Osteocyte (in vitro differentiated cells): ENCODE results near the gene RDM1. TPM values are rescaled to one million over a fixed set of nuclear protein-coding genes. Genes with fewer than 3 reads are reported as not detected.

Experiments
- DNase-seq: peaks from one replicate; pipeline ENCODE4 v3.0.0; 2021; ENCODE audit warnings: mixed read lengths; ENCODE audit not compliant: unreplicated experiment; ENCODE audit errors: extremely low spot score
- H3K27ac Mint-ChIP-seq: one replicate; pipeline ENCODE4 v1.8.0; 2021; ENCODE audit warnings: mild to moderate bottlenecking, mixed read lengths; ENCODE audit not compliant: unreplicated experiment
- H3K27me3 Mint-ChIP-seq: one replicate; pipeline ENCODE4 v1.8.0; 2021; ENCODE audit warnings: mixed read lengths; ENCODE audit not compliant: unreplicated experiment
- H3K36me3 Mint-ChIP-seq: one replicate; pipeline ENCODE4 v1.8.0; 2021; ENCODE audit warnings: mixed read lengths; ENCODE audit not compliant: unreplicated experiment
- H3K4me1 Mint-ChIP-seq: one replicate; pipeline ENCODE4 v1.8.0; 2021; ENCODE audit warnings: mixed read lengths; ENCODE audit not compliant: unreplicated experiment
- H3K4me3 Mint-ChIP-seq: one replicate; pipeline ENCODE4 v1.8.0; 2021; ENCODE audit warnings: mild to moderate bottlenecking, moderate library complexity, mixed read lengths; ENCODE audit not compliant: unreplicated experiment
- H3K9me3 Mint-ChIP-seq: one replicate; pipeline ENCODE4 v1.8.0; 2021; ENCODE audit warnings: mixed read lengths; ENCODE audit not compliant: unreplicated experiment
- total RNA-seq: library from RNA; stranded (reverse); gene quantifications from 2 replicates; pipeline ENCODE4 v1.2.1, GENCODE V29; 2021
- TF ChIP-seq, protein P1 (sequence below): fragments of 200-600 bp; sonication (generic); IDR thresholded peaks from 2 replicates; pipeline ENCODE4 v1.5.0; 2021; ENCODE audit warnings: antibody characterized with exemption, mild to moderate bottlenecking, moderate library complexity

RDM1 gene
- total RNA-seq, 1 donor from 2014 or later, result 0.35 TPM

DNA sequence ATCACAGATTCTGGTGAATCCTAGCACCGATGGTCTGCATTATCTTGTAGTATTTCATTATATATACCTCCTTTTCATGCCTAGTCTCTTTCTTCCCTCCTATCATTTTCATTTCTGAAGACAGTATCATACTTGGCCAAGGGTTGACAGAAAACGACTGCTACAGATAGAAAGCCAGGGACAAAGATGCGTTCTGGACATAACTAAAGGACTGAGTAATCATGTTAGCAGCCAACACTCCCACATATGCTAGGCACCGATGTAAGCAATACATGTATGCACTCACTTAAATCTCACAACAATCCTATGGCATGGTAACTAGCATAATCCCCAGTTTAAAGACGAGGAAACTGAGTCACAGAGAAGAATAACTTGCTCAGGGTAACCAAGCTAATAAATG is 22.9 kb downstream of the RDM1 start:
- TF ChIP-seq, protein P1, sequence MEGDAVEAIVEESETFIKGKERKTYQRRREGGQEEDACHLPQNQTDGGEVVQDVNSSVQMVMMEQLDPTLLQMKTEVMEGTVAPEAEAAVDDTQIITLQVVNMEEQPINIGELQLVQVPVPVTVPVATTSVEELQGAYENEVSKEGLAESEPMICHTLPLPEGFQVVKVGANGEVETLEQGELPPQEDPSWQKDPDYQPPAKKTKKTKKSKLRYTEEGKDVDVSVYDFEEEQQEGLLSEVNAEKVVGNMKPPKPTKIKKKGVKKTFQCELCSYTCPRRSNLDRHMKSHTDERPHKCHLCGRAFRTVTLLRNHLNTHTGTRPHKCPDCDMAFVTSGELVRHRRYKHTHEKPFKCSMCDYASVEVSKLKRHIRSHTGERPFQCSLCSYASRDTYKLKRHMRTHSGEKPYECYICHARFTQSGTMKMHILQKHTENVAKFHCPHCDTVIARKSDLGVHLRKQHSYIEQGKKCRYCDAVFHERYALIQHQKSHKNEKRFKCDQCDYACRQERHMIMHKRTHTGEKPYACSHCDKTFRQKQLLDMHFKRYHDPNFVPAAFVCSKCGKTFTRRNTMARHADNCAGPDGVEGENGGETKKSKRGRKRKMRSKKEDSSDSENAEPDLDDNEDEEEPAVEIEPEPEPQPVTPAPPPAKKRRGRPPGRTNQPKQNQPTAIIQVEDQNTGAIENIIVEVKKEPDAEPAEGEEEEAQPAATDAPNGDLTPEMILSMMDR, result no peak
- no peak overlapping the region for H3K27ac Mint-ChIP-seq
- DNase-seq, result no peak
- peaks cover 27% of the 10 kb centered on the region for H3K27me3 Mint-ChIP-seq
- no peaks in the 10 kb centered on the region for H3K4me1 Mint-ChIP-seq
- H3K9me3 Mint-ChIP-seq, result no peaks in the 10 kb centered on the region
- no peaks in the 10 kb centered on the region for H3K36me3 Mint-ChIP-seq
- no peak overlapping the region for H3K4me3 Mint-ChIP-seq

DNA sequence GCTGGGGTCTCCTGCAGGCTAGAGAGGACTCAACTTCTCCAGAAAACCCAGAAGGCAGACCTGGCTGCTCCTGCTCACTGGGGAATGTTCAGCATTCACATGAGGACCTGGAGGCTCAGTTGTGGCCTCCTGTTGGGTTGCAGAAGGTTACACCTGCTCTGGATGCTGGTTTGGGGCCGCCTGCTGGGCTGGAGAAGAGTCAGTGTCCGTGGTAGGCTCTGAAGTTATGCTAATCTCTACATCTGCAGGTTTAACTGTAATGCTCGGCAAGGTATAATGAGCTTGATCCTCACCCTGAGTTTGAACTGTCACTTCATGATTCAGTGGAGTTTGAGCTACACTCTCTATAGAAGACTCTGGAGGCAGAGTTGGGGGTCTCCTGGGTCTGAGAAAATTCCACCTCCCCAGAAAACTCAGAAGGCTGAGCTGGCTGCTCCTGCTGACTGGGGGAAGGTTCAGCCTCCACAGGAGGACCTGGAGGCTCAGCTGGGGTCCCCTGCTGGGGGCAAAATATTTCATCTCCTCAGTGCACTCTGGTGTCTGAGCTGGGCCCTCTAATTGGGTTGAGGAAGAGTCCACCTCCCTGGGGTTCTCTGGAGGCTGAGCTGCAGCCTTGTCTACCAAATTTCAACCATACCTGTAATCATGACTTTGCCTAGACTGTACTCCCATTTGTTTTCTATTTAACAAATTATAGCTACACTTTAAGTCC is 23.5 kb downstream of the RDM1 start:
- H3K9me3 Mint-ChIP-seq, result no peaks in the 10 kb centered on the region
- no peak overlapping the region for H3K4me3 Mint-ChIP-seq
- H3K27me3 Mint-ChIP-seq, result peaks cover 27% of the 10 kb centered on the region
- TF ChIP-seq, protein P1, result no peak
- H3K36me3 Mint-ChIP-seq, result no peaks in the 10 kb centered on the region
- no peak for DNase-seq
- H3K27ac Mint-ChIP-seq, result no peak overlapping the region
- no peaks in the 10 kb centered on the region for H3K4me1 Mint-ChIP-seq

DNA sequence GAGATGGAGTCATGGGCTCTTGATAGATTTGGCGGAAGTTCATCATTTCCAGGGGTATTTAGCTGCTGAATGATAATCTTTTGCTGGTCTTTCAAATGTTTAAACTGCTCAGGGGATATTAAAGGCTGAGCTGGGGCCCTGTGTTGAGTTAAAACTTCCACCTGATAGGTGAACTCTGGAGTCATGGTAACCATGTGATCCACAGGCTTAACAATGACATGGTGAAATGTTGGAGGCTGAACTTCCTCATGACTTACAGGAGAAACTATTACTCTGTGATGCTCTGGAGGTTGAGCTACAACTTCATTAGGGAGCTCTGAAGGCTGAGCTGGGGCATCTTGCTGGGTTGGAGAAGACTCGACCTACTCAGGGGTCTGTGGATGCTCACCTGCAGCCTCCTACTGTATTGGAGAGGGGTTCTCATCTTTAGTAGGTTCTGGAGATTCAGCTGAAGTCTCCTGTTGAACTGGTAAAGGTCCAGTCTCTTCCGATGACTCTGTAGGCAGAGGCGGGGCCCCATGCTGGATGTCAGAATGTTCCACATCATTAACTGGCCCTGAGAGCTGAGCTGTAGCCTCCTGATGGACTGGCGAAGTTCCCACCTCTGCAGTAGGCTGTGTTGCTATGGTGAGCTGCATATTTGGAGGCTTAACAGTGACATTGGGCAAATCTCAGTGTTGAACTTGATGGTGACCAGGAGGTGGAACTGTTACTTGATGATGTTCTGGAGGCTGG is 24.2 kb downstream of the RDM1 start:
- peaks cover 27% of the 10 kb centered on the region for H3K27me3 Mint-ChIP-seq
- H3K4me1 Mint-ChIP-seq, result peaks cover under 1% of the 10 kb centered on the region

DNA sequence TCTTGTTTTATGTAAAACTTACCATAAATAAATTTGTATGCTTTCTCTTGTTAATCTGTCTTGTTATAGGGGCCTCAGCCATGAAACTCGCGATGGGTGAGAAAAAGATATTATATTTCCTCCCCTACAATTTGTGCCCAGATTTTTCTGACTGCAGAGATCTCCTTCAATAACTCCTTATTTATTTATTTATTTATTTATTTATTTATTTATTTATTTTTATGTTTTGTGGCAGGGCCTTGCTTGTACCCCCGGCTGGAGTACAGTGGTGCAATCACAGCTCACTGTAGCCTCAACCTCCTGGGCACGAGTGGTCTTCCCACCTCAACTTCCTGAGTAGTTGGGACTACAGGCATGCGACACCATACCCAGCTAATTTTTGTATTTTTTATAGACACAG is 27.1 kb downstream of the RDM1 start:
- peaks cover 20% of the 10 kb centered on the region for H3K27me3 Mint-ChIP-seq
- H3K4me3 Mint-ChIP-seq, result no peak overlapping the region
- no peak for DNase-seq
- no peaks in the 10 kb centered on the region for H3K9me3 Mint-ChIP-seq
- H3K36me3 Mint-ChIP-seq, result no peaks in the 10 kb centered on the region
- no peak overlapping the region for H3K27ac Mint-ChIP-seq
- H3K4me1 Mint-ChIP-seq, result peaks cover 17% of the 10 kb centered on the region
- TF ChIP-seq, protein P1, result no peak

More for the DNA sequence above, 24.2 kb downstream of the RDM1 start:
- Mint-ChIP-seq H3K9me3 (no peaks in the 10 kb centered on the region), H3K4me3 (no peak overlapping the region), H3K27ac (no peak overlapping the region), H3K36me3 (no peaks in the 10 kb centered on the region)
- TF ChIP-seq, protein P1, result no peak
- no peak for DNase-seq

DNA sequence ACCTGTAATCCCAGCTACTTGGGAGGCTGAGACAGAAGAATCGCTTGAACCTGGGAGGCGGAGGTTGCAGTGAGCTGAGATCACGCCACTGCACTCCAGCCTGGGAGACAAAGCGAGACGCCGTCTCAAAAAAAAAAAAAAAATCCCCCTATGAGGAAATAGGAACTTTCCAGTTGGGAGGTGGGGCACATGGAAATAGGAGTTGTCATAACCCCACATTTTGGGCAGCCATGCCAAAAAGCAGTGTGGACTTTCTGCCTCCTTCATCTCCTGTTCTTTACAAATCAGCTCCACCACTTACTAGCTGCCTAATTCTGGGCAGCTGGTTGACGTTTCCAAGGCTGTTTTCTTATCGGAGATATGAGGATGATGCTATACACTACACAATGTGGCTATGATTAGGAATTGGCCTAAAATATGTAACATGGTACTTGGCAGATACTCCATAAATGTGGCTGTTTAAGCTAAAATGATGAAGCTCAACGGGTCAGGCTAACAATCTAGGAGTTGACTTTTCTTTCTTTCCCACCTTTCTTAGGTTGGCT is 28.9 kb downstream of the RDM1 start:
- Mint-ChIP-seq H3K4me3 (no peak overlapping the region), H3K27ac (no peak overlapping the region), H3K27me3 (peaks cover 13% of the 10 kb centered on the region), H3K4me1 (peaks cover 21% of the 10 kb centered on the region), H3K9me3 (no peaks in the 10 kb centered on the region), H3K36me3 (no peaks in the 10 kb centered on the region)
- TF ChIP-seq, protein P1, result no peak
- DNase-seq, result no peak
